ENCODE data around the gene INMT.

INMT gene

GRCh38 chr7:30728591-30729100, 23.3 kb upstream of the INMT start:
- DNase-seq (ENCODE audit: low read depth), result no peak

DNA sequence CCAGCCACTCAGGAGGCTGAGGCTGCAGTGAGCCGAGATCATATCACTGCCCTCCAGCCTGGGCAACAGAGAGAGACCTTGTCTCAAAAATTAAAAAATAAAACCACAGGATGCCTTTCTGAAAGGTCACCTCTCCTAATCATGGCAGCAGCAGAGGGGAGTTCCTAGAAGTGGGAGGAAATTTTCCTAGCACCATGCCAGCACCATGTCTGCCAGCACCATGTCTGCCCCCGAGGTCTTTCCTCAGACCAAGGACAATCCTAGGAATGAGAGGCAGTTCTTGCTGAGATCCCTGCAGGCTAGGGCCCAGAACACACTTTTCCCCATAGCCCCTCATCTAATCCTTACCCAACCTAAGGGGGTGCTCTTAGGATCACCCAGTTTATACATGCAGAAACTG, 22.3 kb upstream of the INMT start:
- no peak for DNase-seq (ENCODE audit: low read depth)

GRCh38 chr7:30730097-30730496, 21.8 kb upstream of the INMT start:
- DNase-seq (ENCODE audit: low read depth), result no peak

GRCh38 chr7:30730996-30731395, 20.9 kb upstream of the INMT start:
- DNase-seq (ENCODE audit: low read depth), result no peak

GRCh38 chr7:30731581-30731980, 20.4 kb upstream of the INMT start:
- DNase-seq (ENCODE audit: low read depth), result no peak

GRCh38 chr7:30732606-30733005, 19.3 kb upstream of the INMT start:
- DNase-seq (ENCODE audit: low read depth), result no peak

DNA sequence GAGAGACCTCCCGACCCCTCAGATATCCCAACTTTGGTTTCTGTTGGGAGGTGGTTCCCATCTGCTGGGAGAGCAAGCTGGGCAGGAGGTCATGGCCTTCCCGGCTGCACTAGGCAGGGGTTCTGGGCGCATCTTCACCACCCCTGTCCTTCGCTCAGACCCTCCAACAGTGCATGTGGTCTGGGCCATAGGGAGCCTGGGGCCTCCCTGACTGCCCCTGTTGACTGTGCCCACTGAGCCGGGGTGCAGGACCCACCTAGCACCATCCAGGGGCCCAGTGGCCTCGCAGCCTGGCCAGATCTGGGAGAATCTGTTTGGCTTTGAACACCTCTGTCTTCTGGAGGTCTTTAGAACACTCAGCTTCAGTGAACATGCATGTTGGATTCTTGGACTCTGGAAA, 18.7 kb upstream of the INMT start:
- no peak for DNase-seq (ENCODE audit: low read depth)

DNA sequence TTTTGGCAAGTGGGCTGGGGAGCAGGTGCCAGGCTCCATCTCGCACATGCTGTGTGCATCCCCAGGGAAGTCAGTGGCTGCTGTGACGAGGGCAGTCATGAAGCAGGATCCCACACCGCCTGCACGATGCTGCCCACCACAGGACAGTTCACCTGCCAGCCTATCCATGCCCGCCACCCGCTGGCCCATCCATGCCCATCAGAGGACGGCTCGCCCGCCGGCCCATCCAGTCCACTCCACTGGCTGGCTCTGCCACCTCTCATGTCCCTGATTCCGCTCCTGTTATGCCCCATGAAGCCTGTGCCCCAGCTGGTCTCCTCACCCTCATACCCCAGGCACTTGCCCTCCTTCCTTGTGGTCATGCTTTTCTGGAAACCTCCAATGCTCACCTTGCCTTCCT, 18.2 kb upstream of the INMT start:
- DNase-seq (ENCODE audit: low read depth), result no peak

GRCh38 chr7:30734497-30734896, 17.4 kb upstream of the INMT start:
- no peak for DNase-seq (ENCODE audit: low read depth)

DNA sequence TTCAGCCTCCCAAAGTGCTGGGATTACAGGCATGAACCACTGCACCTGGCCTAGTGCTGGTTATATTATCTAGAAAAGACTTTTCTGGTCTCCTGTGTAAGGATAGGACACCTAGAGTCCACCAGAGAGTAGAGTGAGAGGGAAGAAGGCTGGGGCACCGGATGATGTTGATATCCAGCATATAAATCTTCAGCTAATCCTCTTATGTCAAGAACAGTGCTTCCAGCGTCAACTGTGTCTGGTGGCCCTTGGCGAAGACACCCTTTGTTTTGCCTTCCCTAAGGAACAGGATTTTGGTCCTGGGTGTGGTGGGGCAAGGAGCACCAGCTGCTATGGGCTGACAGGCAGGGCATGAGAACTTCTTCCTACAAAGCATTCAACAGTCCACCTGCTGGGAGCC, 16.3 kb upstream of the INMT start:
- no peak for DNase-seq (ENCODE audit: low read depth)

- no peak for DNase-seq (ENCODE audit: low read depth)
These were observed 15.6 kb upstream of the INMT start for GRCh38 chr7:30736291-30736690.

DNA sequence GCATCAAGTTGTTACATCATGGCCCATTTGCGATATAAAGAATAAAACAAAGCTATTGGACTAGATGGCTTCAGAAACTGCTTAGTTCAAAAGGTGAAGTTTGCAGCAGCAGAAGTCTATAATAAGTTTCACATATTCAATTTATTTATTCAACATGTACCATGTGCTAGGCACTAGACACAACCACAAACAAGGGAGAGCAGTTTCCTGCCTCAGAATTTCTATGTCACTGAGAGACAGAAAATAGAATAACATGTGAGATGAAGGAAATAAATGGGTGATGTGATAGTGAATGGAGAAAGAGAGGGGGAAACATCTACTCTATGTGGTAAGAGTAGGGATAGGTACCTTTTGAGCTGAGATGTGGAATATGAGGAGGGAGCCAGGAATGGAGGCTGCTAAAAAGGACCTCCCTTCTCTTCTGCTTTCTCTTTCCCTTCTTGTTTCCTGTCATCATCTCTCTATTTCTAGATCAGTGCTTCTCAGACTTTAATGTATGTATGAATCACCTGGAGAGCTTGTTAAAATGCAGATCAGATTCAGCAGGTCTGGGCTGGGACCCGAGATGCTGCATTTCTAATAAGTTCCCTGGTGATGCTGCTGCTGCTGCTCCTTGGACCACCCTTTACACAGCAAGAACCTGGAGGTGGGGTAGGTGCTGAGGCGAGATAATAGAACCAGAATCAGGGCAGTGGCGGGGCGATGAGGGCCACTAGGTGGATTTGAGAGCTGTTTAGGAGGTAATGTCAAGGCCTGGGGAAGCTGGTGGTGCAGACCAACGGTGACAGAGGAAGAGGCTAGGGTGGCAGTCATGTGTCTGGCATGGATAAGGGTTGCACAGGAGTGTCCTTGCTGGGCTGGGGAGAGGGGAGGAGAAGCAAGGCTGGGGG, 13.7 kb upstream of the INMT start:
- DNase-seq (ENCODE audit: low read depth), result no peak

DNA sequence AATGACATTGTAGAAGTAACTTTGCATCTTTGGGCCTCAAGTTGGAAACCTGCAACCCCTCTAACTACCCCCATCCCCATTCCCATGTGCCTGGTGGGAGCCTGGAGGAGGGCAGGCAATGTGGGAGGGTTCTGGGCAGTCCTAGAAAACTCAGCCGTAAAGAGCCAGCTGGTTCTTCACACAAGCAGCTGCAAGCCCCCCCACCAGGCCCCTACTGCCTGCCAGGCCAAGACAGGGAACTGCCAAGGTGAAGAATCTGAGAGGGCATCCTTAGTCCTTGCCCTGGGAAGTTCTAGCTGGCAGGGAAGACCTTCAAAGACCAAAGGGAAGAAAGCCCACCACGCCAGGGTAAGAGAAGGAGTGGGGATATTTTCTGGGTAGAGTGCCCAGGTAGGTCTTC, 12.2 kb upstream of the INMT start:
- DNase-seq (ENCODE audit: low read depth), result no peak

DNA sequence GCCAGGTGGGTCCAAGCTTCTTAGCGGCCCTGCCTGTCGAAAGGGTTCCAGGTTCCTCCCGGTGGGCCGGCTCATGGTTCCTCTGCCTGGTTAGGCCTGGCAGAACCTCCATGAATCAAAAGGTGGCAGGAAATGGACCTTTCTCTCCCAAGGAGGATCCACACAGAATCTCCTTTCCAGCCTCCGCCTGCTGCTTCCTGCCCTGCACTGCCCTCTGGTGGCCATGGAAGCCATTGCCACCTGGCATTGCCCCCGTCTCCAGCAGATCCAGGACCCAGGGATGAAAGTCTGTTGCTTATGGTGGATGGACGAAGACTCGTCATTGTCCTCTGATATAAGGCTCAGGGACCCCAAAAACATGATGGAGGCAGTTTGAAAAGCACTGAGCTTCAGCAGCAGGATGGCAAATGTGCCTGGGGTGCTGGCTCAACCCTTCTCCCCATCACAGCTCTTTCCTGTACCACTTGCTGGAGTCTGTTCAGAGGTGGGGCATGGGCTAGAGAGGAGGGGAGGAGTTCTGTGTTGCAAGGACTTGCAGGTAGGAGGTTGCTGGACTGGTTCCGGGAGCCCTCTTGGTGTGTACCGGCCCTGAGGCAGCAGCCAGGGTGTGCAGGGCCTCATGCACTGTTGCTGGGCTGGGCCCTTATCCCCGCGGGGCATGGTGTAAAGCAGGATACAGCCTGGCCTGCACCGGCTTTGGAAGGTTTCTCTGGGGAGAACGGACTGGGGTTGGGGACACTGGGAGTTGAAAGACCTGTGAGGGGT, 11.3 kb upstream of the INMT start:
- DNase-seq (ENCODE audit: low read depth), result peak; percentile 47

DNA sequence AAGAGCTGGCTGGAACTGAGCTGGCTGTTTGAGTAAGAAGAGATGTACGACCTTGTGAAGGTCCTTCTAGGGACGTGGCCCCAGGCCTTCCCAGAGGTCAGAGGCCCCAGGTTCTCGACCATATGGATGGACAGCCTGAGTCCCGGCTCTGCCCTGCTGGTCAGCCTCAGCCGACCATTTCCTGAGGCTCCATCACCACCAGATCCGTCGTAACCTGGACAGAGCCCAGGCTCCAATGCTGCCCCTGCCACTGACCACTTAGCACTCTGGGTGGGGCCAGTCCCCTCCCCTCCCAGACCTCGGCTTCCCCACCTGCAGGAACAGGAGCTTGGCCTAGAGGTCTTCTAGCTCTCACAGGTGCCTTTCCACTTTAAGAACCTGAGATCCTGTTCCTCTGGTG, 10.6 kb upstream of the INMT start:
- DNase-seq (ENCODE audit: low read depth), result no peak

DNA sequence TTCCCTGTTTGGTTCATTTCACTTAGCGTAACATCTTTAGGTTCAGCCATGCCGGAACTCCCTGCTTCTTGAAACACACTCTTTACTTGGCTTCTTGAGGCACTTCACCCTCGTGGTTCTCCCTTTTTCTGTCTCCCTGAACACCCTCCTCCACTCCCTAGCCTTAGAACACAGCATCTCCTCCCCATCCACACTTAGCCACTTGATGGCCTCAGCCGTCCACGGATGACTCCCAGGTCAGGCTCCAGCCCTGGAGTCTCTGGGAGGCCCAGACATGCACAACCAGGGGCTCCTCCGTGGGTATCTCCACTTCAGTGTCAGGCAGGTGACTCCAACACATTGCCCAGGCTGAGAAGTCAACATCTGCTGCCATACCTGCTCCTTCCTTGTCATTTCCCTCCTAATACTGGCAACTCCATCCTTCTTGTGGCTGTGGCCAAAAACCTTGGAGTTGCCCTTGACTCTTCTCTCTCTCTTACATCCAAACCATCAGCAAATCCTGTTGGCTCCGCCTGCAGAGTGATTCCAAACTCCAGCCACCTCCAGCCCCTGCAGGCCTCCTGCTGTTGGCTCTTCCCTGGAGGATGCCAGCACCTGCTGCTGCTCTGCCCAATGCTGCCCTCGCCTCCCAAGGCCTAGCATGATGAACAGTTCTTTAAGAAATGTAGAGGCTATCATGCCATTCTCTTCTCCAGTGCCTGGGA, 8.4 kb upstream of the INMT start:
- DNase-seq (ENCODE audit: low read depth), result peak; percentile 24

DNA sequence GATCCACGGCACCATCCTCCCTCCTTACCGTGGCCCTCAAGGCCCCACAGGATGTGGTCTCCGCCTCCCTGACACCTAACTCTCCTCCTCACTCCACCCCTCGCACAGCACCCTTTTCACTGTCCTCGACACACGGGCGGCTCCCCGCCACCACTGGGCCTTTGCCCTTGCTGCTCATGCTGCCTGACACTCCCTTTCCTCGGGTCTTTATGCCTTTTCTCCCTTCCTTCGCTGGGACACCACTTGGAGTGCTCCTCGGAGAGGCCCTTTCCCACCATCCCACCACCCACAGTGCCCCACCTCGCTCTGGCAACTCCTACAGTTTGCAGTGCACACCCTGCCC, 7.9 kb upstream of the INMT start:
- no peak for DNase-seq (ENCODE audit: low read depth)

- no peak for DNase-seq (ENCODE audit: low read depth)
These were observed 6.5 kb upstream of the INMT start for GRCh38 chr7:30745261-30745941.

GRCh38 chr7:30750010-30750409, 1.9 kb upstream of the INMT start:
- DNase-seq (ENCODE audit: low read depth), result no peak

GRCh38 chr7:30750683-30751650, 968 bp upstream of the INMT start:
- peak; percentile 82 for DNase-seq (ENCODE audit: low read depth)

DNA sequence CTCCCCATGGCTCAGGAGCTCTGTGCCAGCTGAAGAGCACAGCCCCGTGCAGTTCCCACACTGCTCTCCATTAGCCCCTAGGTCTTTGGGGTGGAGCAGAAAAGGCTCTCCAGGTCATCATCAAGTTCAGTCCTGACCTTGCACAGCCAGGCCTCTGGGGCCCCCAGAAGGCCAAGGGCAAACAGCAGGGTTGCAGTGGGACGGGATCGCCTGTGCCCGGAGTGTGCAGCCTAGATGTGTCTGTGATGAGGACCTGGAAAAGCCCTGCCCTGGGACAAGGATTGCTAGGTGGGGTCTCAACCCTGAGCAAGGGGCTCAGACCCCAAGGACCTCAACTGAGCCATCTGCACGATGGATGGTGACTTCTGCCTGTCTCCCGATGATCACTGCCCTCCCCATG, 549 bp downstream of the INMT start:
- no peak for DNase-seq (ENCODE audit: low read depth)

Measured in iris pigment epithelial cell (primary cell).